A673 (cell line): ENCODE measurements around the gene GNG7. TPM values are rescaled to one million over a fixed set of nuclear protein-coding genes. Genes with fewer than 3 reads are reported as not detected.
"Not testable (repeated sequence)": the region's sequence is repeated elsewhere in the genome, so short reads cannot be mapped to it uniquely, and the experiment has no call there.

Experiments
- BruUV-seq: library from RNA; stranded (reverse); fragments of 400-500 nt; replicated peaks from 2 replicates; lab custom pipeline; 2021; lab: Mats Ljungman, UMichigan
- CTCF ChIA-PET: fragments of 300-600 bp; sonication (Branson Sonifier 250); formaldehyde crosslinking; loops from one replicate; lab custom pipeline; 2022; ENCODE audit warnings: antibody characterized with exemption; lab: Charles Lee
- POLR2A ChIA-PET: fragments of 300-600 bp; sonication (Branson Sonifier 250); formaldehyde crosslinking; loops from one replicate; lab custom pipeline; 2022; ENCODE audit warnings: antibody characterized with exemption; ENCODE audit not compliant: low non-redundant PET; lab: Charles Lee
- DNase-seq: peaks from one replicate; pipeline ENCODE4 v3.0.0-alpha.2; 2015; ENCODE audit warnings: low spot score
- H3K27ac ChIP-seq: fragments of 200-600 bp; sonication (generic); 2 replicates; pipeline ENCODE4 v1.5.1; 2016; ENCODE audit warnings: mixed run types, low read depth, mild to moderate bottlenecking, mixed read lengths, antibody characterized with exemption, low read length; ENCODE audit not compliant: poor library complexity, severe bottlenecking
- H3K27me3 ChIP-seq: fragments of 200-600 bp; sonication (generic); replicated peaks from 2 replicates; pipeline ENCODE4 v1.6.1; 2017; ENCODE audit warnings: mixed run types, low read depth, mild to moderate bottlenecking, mixed read lengths, antibody characterized with exemption, low read length; ENCODE audit not compliant: insufficient read depth, poor library complexity
- H3K36me3 ChIP-seq: fragments of 200-600 bp; sonication (generic); 2 replicates; pipeline ENCODE4 v1.6.1; 2016; ENCODE audit warnings: mixed run types, mild to moderate bottlenecking, mixed read lengths, antibody characterized with exemption, low read length; ENCODE audit not compliant: insufficient read depth, poor library complexity, severe bottlenecking
- H3K4me1 ChIP-seq: fragments of 200-600 bp; sonication (generic); 2 replicates; pipeline ENCODE4 v1.6.1; 2017; ENCODE audit warnings: mixed run types, mild to moderate bottlenecking, mixed read lengths, antibody characterized with exemption, low read length; ENCODE audit not compliant: insufficient read depth, poor library complexity, severe bottlenecking
- H3K4me3 ChIP-seq: fragments of 200-600 bp; sonication (generic); 2 replicates; pipeline ENCODE4 v1.5.1; 2016; ENCODE audit warnings: low read depth, mixed run types, mild to moderate bottlenecking, mixed read lengths, low read length; ENCODE audit not compliant: poor library complexity, severe bottlenecking
- H3K9me3 ChIP-seq: fragments of 200-600 bp; sonication (generic); 2 replicates; pipeline ENCODE4 v1.6.1; 2016; ENCODE audit warnings: mixed run types, low read depth, mild to moderate bottlenecking, mixed read lengths, antibody characterized with exemption, low read length; ENCODE audit not compliant: poor library complexity, severe bottlenecking
- EZH2 ChIP-seq: fragments of 200-600 bp; sonication (generic); IDR thresholded peaks from 2 replicates; pipeline ENCODE4 v1.6.1; 2017; ENCODE audit warnings: borderline replicate concordance, low read depth, mild to moderate bottlenecking, mixed read lengths, antibody characterized with exemption, low read length; ENCODE audit not compliant: poor library complexity, severe bottlenecking
- intact Hi-C: fragments of 100-400 bp; cut with micrococcal nuclease; formaldehyde crosslinking; loops from one replicate; pipeline ENCODE4 v1.10.0; 2022; ENCODE audit not compliant: unreplicated experiment
- total RNA-seq: library from RNA; stranded (reverse); gene quantifications from 2 replicates; pipeline ENCODE4 v1.2.3, GENCODE V29; 2021
- TF ChIP-seq, protein P1 (sequence below): fragments of 300-800, 200-600 bp; sonication (generic); conservative IDR thresholded peaks from 2 replicates; pipeline ENCODE4 v1.5.1; 2017; ENCODE audit warnings: low read depth, mild to moderate bottlenecking, antibody characterized with exemption, low read length, moderate library complexity, mixed read lengths

GNG7 gene
- total RNA-seq, 1 experiment from 2014 or later, result 0.30 TPM

DNA sequence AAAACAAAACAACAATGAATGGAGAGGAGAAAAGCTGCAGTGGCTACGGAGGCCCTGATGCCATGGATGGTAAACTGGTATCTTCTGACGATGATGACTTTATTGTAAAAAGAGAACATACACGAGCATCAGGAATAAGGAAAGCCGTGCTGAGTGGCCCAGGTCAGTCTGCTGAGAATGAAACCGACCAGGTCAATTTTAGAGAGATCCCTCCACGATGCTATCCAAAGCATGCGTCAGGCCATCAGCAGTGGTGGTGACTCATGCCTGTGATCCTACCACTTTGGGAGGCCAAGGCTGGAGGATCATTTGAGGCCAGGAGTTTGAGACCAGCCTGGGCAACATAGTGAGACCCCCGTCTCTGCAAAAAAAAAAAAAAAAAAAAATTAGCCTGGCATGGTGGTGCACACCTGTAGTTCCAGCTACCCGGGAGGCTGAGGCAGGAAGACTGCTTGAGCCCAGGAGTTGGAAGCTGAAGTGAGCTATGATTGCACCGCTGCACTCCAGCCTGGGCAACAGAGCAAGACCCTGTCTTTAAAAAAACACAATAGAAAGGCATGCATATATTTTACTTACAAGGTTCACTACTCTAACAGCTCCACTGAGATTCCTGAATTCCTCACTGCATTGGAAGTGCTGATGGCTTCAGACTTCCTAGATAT lies 164.3 kb downstream of the GNG7 start:
- ChIA-PET CTCF (interaction anchor here (0.6 kb wide), 1 partner anchor 383 kb away, joined by 3 read pairs; no protein-coding TSS in a partner anchor), POLR2A (interaction anchor here (0.6 kb wide), 1 partner anchor 60 kb away, joined by 6 read pairs; no protein-coding TSS in a partner anchor)
- TF ChIP-seq, protein P1, sequence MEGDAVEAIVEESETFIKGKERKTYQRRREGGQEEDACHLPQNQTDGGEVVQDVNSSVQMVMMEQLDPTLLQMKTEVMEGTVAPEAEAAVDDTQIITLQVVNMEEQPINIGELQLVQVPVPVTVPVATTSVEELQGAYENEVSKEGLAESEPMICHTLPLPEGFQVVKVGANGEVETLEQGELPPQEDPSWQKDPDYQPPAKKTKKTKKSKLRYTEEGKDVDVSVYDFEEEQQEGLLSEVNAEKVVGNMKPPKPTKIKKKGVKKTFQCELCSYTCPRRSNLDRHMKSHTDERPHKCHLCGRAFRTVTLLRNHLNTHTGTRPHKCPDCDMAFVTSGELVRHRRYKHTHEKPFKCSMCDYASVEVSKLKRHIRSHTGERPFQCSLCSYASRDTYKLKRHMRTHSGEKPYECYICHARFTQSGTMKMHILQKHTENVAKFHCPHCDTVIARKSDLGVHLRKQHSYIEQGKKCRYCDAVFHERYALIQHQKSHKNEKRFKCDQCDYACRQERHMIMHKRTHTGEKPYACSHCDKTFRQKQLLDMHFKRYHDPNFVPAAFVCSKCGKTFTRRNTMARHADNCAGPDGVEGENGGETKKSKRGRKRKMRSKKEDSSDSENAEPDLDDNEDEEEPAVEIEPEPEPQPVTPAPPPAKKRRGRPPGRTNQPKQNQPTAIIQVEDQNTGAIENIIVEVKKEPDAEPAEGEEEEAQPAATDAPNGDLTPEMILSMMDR, result no peak
- no peak for TF ChIP-seq EZH2
- no peak overlapping the region for H3K27ac ChIP-seq
- no TSS peak for BruUV-seq
- intact Hi-C loops, result no loop called here
- no peak overlapping the region for H3K4me3 ChIP-seq
- no peaks in the 10 kb centered on the region for H3K27me3 ChIP-seq
- H3K9me3 ChIP-seq, result no peaks in the 10 kb centered on the region
- H3K4me1 ChIP-seq, result peaks cover 17% of the 10 kb centered on the region
- DNase-seq, result no peak
- H3K36me3 ChIP-seq, result no peaks in the 10 kb centered on the region

DNA sequence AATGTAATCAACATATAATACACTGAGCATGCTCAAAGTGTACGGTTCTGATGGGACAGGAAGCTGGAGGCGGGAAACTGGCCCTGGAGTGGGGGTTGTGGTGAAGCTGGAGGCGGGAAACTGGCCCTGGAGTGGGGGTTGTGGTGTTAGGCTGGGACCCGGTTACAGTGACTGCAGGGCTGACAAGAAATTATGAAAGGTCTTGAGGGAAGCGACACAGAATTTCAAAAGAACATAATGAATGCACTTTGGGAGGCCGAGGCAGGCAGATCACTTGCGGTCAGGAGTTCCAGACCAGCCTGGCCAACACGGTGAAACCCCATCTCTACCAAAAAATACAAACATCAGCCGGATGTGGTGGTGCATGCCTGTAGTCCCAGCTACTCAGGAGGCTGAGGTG lies 164.9 kb downstream of the GNG7 start:
- peaks cover 11% of the 10 kb centered on the region for H3K4me1 ChIP-seq
- H3K4me3 ChIP-seq, H3K27me3 ChIP-seq, CTCF ChIA-PET, POLR2A ChIA-PET, H3K36me3 ChIP-seq, intact Hi-C loops, BruUV-seq, H3K27ac ChIP-seq, H3K9me3 ChIP-seq, DNase-seq: not testable (repeated sequence)

DNA sequence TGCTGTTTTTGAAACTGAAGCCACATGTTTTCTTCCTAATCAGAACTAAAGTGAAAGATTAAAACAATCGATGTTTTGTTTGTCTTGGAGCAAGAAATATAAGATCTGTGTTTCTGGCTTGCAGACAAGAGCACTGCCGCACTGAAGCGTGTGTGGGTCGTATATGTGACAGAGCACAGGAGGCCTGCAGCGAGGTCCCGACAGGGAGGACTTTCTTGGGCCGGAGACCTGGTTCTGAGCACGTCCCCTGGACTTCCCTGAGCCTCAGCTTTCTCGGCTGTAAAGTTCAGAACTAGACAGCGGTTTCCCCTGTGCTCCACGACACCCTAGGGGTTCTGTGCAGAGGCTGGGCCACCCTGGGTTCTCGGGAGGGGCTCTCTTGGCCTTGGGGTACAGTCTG lies 166.0 kb downstream of the GNG7 start:
- Histone ChIP-seq H3K9me3 (peaks cover 10% of the 10 kb centered on the region), H3K36me3 (no peaks in the 10 kb centered on the region), H3K27ac (peak overlapping the region; percentile 37), H3K27me3 (no peaks in the 10 kb centered on the region), H3K4me3 (no peak overlapping the region), H3K4me1 (peaks cover 5% of the 10 kb centered on the region)
- ChIA-PET CTCF (no interaction called here), POLR2A (interaction anchor here (0.6 kb wide), 1 partner anchor 444 kb away, joined by 10 read pairs; no protein-coding TSS in a partner anchor)
- TF ChIP-seq EZH2, result no peak
- TF ChIP-seq, protein P1, result no peak
- BruUV-seq, result no TSS peak
- DNase-seq, result no peak
- intact Hi-C loops, result no loop called here
